Caco-2 (cell line): ENCODE measurements around the gene TBXA2R. TPM values are rescaled to one million over a fixed set of nuclear protein-coding genes. Genes with fewer than 3 reads are reported as not detected.

Experiments used
- BruUV-seq: library from RNA; stranded (reverse); fragments of 400-500 nt; replicated peaks from 2 replicates; lab custom pipeline; 2021; lab: Mats Ljungman, UMichigan
- CTCF ChIA-PET: fragments of 300-600 bp; sonication (Branson Sonifier 250); formaldehyde crosslinking; loops from one replicate; lab custom pipeline; 2022; ENCODE audit warnings: antibody characterized with exemption; lab: Charles Lee
- POLR2A ChIA-PET: fragments of 300-600 bp; sonication (Branson Sonifier 250); formaldehyde crosslinking; loops from one replicate; lab custom pipeline; 2022; ENCODE audit warnings: antibody characterized with exemption; lab: Charles Lee
- DNase-seq, 2 experiments: peaks; one replicate each; pipeline versions ENCODE4 v3.0.0 to v3.0.0-alpha.2; 2020 to 2022
- H3K27me3 ChIP-seq: replicated peaks from 2 replicates; pipeline ENCODE4 v1.6.0; 2011; ENCODE audit warnings: low read length; ENCODE audit not compliant: control insufficient read depth, insufficient read depth
- H3K36me3 ChIP-seq: 2 replicates; pipeline ENCODE4 v1.5.1; 2011; ENCODE audit warnings: low read length; ENCODE audit not compliant: control insufficient read depth, insufficient read depth
- H3K4me1 ChIP-seq: fragments of 250-450 bp; sonication (Bioruptor Pico); 2 replicates; pipeline ENCODE4 v1.5.1; 2020; ENCODE audit warnings: mild to moderate bottlenecking
- H3K4me3 ChIP-seq: 2 replicates; pipeline ENCODE4 v1.5.1; 2011; ENCODE audit warnings: low read depth, mild to moderate bottlenecking, control low read depth, low read length
- H3K9me3 ChIP-seq: fragments of 250-450 bp; sonication (Bioruptor Pico); 2 replicates; pipeline ENCODE4 v1.5.1; 2020; ENCODE audit warnings: mild to moderate bottlenecking, moderate library complexity
- H3K27ac Mint-ChIP-seq: one replicate; pipeline ENCODE4 v1.8.0; 2022; ENCODE audit warnings: mixed read lengths; ENCODE audit not compliant: unreplicated experiment
- H3K27me3 Mint-ChIP-seq: one replicate; pipeline ENCODE4 v1.8.0; 2022; ENCODE audit warnings: mixed read lengths; ENCODE audit not compliant: insufficient read depth, unreplicated experiment
- H3K36me3 Mint-ChIP-seq: one replicate; pipeline ENCODE4 v1.8.0; 2022; ENCODE audit warnings: mild to moderate bottlenecking, mixed read lengths; ENCODE audit not compliant: insufficient read depth, unreplicated experiment
- H3K4me1 Mint-ChIP-seq: one replicate; pipeline ENCODE4 v1.8.0; 2022; ENCODE audit warnings: low read depth, mixed read lengths; ENCODE audit not compliant: unreplicated experiment
- H3K4me3 Mint-ChIP-seq: one replicate; pipeline ENCODE4 v1.8.0; 2022; ENCODE audit warnings: mild to moderate bottlenecking, moderate library complexity, mixed read lengths; ENCODE audit not compliant: unreplicated experiment
- H3K9me3 Mint-ChIP-seq: one replicate; pipeline ENCODE4 v1.8.0; 2022; ENCODE audit warnings: mixed read lengths; ENCODE audit not compliant: unreplicated experiment
- CTCF ChIP-seq, 2 experiments: fragments of 200-600 bp in 1 of 2; IDR thresholded peaks; 1 replicate in 1 of 2; 2 replicates in 1 of 2; pipeline versions ENCODE4 v1.5.1 to v1.8.0; 2011 to 2022; ENCODE audit warnings: antibody characterized with exemption in 1 of 2, control low read depth in 1 of 2, inconsistent platforms in 1 of 2, low read depth in 1 of 2, low read length in 1 of 2, mild to moderate bottlenecking in 1 of 2, moderate library complexity in 1 of 2; ENCODE audit not compliant: insufficient read depth in 1 of 2, severe bottlenecking in 1 of 2, unreplicated experiment in 1 of 2
- intact Hi-C: fragments of 100-400 bp; cut with micrococcal nuclease; formaldehyde crosslinking; loops from one replicate; pipeline ENCODE4 v1.10.0; 2022; ENCODE audit not compliant: unreplicated experiment
- total RNA-seq: library from RNA; stranded (reverse); gene quantifications from 2 replicates; pipeline ENCODE4 v1.2.3, GENCODE V29; 2022

TBXA2R gene
- total RNA-seq, 1 experiment from 2014 or later: 0.11 TPM

GRCh38 chr19:3642296-3642695 lies 35.6 kb upstream of the TBXA2R start:
- ChIA-PET POLR2A (no interaction called here), CTCF (no interaction called here)
- TF ChIP-seq CTCF (IDR thresholded peaks at IDR 0.05; ENCODE audit: insufficient read depth in 1 of 2, low read depth in 1 of 2, low read length in 1 of 2, severe bottlenecking in 1 of 2, unreplicated experiment in 1 of 2): no peak

DNA sequence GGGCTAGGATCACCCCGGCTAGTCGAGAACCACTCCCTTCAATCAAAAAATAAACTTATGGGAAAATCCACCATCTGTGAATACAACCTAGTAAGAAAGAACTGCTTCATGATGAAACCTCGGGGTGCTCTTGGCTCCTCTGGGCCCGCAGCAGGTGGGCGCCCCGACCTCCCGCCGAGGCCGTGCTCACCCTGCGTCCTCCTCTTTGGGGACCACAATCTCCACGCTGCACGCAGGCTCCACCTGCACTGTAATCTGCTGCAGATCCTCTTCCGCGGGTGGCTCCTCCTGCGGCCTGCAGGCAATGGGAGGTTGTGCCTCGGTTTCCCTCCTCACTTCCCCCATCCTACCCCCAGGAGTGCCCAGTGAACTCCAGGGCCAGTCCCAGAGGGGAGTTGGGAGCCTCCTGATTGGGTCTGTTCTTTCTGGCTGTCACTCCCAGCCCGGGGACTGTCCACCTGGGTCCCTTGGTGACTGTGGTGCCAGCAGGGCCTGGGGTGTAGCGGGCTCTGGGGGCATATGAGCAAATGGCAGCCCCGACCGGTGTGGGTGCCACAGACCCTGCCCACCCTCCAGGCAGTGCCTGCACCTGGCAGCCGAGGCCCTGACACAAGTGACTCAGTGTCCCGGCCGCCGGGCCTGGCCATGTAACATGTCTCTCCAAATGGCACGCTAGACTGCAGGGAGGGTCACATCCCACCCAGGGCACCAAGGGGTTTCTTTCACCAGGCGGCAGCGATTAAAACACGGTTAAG lies 35.0 kb upstream of the TBXA2R start:
- H3K36me3 ChIP-seq: no peaks in the 10 kb centered on the region
- no peak for TF ChIP-seq CTCF (IDR thresholded peaks at IDR 0.05; ENCODE audit: insufficient read depth in 1 of 2, low read depth in 1 of 2, low read length in 1 of 2, severe bottlenecking in 1 of 2, unreplicated experiment in 1 of 2)
- no peak for DNase-seq

More at GRCh38 chr19:3642296-3642695, 35.6 kb upstream of the TBXA2R start:
- H3K9me3 ChIP-seq: no peaks in the 10 kb centered on the region
- no peak overlapping the region for H3K4me3 ChIP-seq
- DNase-seq: no peak
- H3K4me1 ChIP-seq: no peaks in the 10 kb centered on the region
- Mint-ChIP-seq H3K36me3 (peaks cover 17% of the 10 kb centered on the region), H3K4me3 (no peak overlapping the region), H3K4me1 (no peaks in the 10 kb centered on the region), H3K9me3 (no peaks in the 10 kb centered on the region), H3K27ac (no peak overlapping the region), H3K27me3 (no peaks in the 10 kb centered on the region)
- intact Hi-C loops: no loop called here
- no TSS peak for BruUV-seq
- H3K27me3 ChIP-seq: no peaks in the 10 kb centered on the region
- no peaks in the 10 kb centered on the region for H3K36me3 ChIP-seq

DNA sequence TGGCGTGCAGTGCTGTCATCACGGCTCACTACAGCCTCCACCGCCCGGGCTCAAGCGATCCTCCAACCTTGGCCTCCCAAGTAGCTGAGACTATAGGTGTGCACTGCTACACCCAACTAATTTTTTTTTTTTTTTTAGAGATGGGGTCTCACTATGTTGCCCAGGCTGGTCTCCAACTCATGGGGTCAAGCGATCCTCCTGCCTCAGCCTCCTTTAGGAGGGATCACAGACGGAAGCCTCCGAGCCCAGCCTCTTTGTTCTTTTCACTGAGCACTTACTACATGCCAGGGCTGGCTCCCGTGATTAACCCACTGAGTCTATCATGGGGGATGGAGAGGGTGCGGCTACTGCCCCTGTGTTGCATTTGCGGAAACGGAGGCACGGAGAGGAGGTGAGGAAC lies 32.8 kb upstream of the TBXA2R start:
- H3K36me3 ChIP-seq: no peaks in the 10 kb centered on the region
- CTCF ChIA-PET: no interaction called here
- H3K4me3 Mint-ChIP-seq: no peak overlapping the region

More for the DNA sequence above, 35.0 kb upstream of the TBXA2R start:
- no peak overlapping the region for H3K4me3 Mint-ChIP-seq
- ChIA-PET POLR2A (no interaction called here), CTCF (no interaction called here)
- no peaks in the 10 kb centered on the region for H3K9me3 ChIP-seq
- H3K27me3 ChIP-seq: no peaks in the 10 kb centered on the region
- H3K4me1 ChIP-seq: no peaks in the 10 kb centered on the region
- intact Hi-C loops: no loop called here
- BruUV-seq: no TSS peak
- H3K27me3 Mint-ChIP-seq: no peaks in the 10 kb centered on the region
- no peaks in the 10 kb centered on the region for H3K4me1 Mint-ChIP-seq
- no peak overlapping the region for H3K27ac Mint-ChIP-seq
- H3K9me3 Mint-ChIP-seq: no peaks in the 10 kb centered on the region
- no peak overlapping the region for H3K4me3 ChIP-seq
- H3K36me3 Mint-ChIP-seq: peaks cover 15% of the 10 kb centered on the region

More for the DNA sequence above, 32.8 kb upstream of the TBXA2R start:
- no TSS peak for BruUV-seq
- TF ChIP-seq CTCF (IDR thresholded peaks at IDR 0.05; ENCODE audit: insufficient read depth in 1 of 2, low read depth in 1 of 2, low read length in 1 of 2, severe bottlenecking in 1 of 2, unreplicated experiment in 1 of 2): no peak
- no peak overlapping the region for H3K27ac Mint-ChIP-seq
- no peaks in the 10 kb centered on the region for H3K9me3 Mint-ChIP-seq
- no peaks in the 10 kb centered on the region for H3K9me3 ChIP-seq
- no peak for DNase-seq
- no peaks in the 10 kb centered on the region for H3K4me1 ChIP-seq
- no peaks in the 10 kb centered on the region for H3K27me3 ChIP-seq
- H3K4me1 Mint-ChIP-seq: no peaks in the 10 kb centered on the region
- H3K27me3 Mint-ChIP-seq: no peaks in the 10 kb centered on the region
- intact Hi-C loops: no loop called here
- POLR2A ChIA-PET: no interaction called here
- peaks cover 12% of the 10 kb centered on the region for H3K36me3 Mint-ChIP-seq
- no peak overlapping the region for H3K4me3 ChIP-seq
